DOHH2 (cell line): ENCODE results near the gene SPIRE2.

Source experiments
- H3F3A ChIP-seq: fragments of 200-600 bp; sonication (generic), shearing (Covaris generic); 2 replicates; pipeline ENCODE4 v1.6.0; 2016; ENCODE audit warnings: antibody characterized with exemption, mild to moderate bottlenecking; ENCODE audit not compliant: control insufficient read depth, insufficient read depth
- H3K27ac ChIP-seq: fragments of 200-600 bp; sonication (generic); 2 replicates; pipeline ENCODE4 v1.5.1; 2014; ENCODE audit warnings: low read depth, mild to moderate bottlenecking, low read length, moderate library complexity
- H3K27me3 ChIP-seq: fragments of 200-600 bp; sonication (generic); 2 replicates; pipeline ENCODE4 v1.6.1; 2014; ENCODE audit warnings: mild to moderate bottlenecking, low read length, mixed read lengths; ENCODE audit not compliant: control insufficient read depth
- H3K36me3 ChIP-seq: fragments of 200-600 bp; sonication (generic); 2 replicates; pipeline ENCODE4 v1.6.1; 2014; ENCODE audit warnings: mild to moderate bottlenecking, low read length, moderate library complexity, mixed read lengths; ENCODE audit not compliant: control insufficient read depth
- H3K4me1 ChIP-seq: fragments of 200-600 bp; sonication (generic); 2 replicates; pipeline ENCODE4 v1.6.1; 2014; ENCODE audit warnings: mild to moderate bottlenecking, low read length, mixed read lengths; ENCODE audit not compliant: control insufficient read depth
- H3K4me2 ChIP-seq: fragments of 200-600 bp; sonication (generic); 2 replicates; pipeline ENCODE4 v1.6.0; 2014; ENCODE audit warnings: mild to moderate bottlenecking, low read length, moderate library complexity
- H3K4me3 ChIP-seq: fragments of 200-600 bp; sonication (generic); 2 replicates; pipeline ENCODE4 v1.5.1; 2014; ENCODE audit warnings: mild to moderate bottlenecking, low read length, mixed read lengths
- H3K79me2 ChIP-seq: fragments of 200-600 bp; sonication (generic); 2 replicates; pipeline ENCODE4 v1.6.1; 2014; ENCODE audit warnings: mild to moderate bottlenecking, low read length, mixed read lengths; ENCODE audit not compliant: control insufficient read depth
- H3K9me2 ChIP-seq: fragments of 200-600 bp; sonication (generic); replicated peaks from 2 replicates; pipeline ENCODE4 v1.6.1; 2014; ENCODE audit warnings: mild to moderate bottlenecking, low read length, mixed read lengths; ENCODE audit not compliant: control insufficient read depth
- H3K9me3 ChIP-seq: fragments of 200-600 bp; sonication (generic); 2 replicates; pipeline ENCODE4 v1.6.1; 2014; ENCODE audit warnings: antibody characterized with exemption, low read length, mixed read lengths; ENCODE audit not compliant: control insufficient read depth, insufficient read depth
- H4K20me1 ChIP-seq: fragments of 200-600 bp; sonication (generic); 2 replicates; pipeline ENCODE4 v1.6.0; 2014; ENCODE audit warnings: low read depth, mild to moderate bottlenecking, antibody characterized with exemption, low read length, moderate library complexity; ENCODE audit not compliant: control insufficient read depth, insufficient read depth
- EZH2phosphoT487 ChIP-seq: fragments of 200-600 bp; sonication (generic); IDR thresholded peaks from 2 replicates; pipeline ENCODE4 v1.6.1; 2017; ENCODE audit warnings: borderline replicate concordance, mild to moderate bottlenecking, antibody characterized with exemption, low read length, moderate library complexity, mixed read lengths
- TF ChIP-seq, protein P1 (sequence below): fragments of 200-600 bp; sonication (generic); IDR thresholded peaks from one replicate; pipeline ENCODE4 v1.5.1; 2014; ENCODE audit warnings: antibody characterized with exemption, mild to moderate bottlenecking, low read depth, low read length; ENCODE audit not compliant: poor library complexity, severe bottlenecking

Gene SPIRE2

DNA sequence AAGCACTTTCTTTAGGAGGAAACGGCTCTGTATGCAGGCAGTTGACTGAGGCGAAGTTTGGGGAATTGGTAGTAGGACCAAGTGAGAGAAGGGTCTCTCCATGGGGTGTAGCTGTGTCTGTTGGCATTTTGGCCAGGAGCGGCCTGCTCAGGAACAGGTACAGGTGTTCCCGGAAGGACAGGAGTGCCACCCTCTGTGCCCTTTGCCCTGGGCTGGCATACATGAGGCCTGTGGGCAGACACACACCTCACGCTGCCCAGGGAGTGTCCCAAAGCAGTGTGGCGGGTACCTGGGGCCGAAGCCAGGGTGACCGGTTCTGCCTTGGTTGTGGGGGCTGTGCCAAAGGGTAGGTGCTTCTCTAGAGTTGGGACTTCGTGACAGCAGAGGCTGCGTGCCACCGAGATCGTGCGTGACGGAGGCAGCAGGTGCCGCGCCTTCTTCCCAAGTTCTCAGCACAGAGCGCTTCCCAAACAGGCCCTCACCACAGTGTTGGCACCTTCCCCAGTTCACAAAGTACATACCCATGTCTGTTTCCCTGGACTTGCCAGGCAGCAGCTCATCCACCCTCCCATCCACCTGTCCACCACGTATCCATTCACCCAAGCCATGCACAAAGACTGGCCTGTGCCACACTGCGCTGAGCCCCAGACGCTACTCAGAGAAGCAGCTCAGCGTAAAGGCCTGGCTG is 25.2 kb downstream of the SPIRE2 start:
- Histone ChIP-seq H3K9me3 (no peaks in the 10 kb centered on the region), H4K20me1 (no peaks in the 10 kb centered on the region), H3K36me3 (no peaks in the 10 kb centered on the region), H3K4me2 (no peak overlapping the region), H3K27ac (no peak overlapping the region), H3F3A (no peaks in the 10 kb centered on the region), H3K4me3 (no peak overlapping the region), H3K27me3 (no peaks in the 10 kb centered on the region), H3K79me2 (no peaks in the 10 kb centered on the region), H3K9me2 (no peaks in the 10 kb centered on the region), H3K4me1 (peaks cover 13% of the 10 kb centered on the region)
- TF ChIP-seq, protein P1, sequence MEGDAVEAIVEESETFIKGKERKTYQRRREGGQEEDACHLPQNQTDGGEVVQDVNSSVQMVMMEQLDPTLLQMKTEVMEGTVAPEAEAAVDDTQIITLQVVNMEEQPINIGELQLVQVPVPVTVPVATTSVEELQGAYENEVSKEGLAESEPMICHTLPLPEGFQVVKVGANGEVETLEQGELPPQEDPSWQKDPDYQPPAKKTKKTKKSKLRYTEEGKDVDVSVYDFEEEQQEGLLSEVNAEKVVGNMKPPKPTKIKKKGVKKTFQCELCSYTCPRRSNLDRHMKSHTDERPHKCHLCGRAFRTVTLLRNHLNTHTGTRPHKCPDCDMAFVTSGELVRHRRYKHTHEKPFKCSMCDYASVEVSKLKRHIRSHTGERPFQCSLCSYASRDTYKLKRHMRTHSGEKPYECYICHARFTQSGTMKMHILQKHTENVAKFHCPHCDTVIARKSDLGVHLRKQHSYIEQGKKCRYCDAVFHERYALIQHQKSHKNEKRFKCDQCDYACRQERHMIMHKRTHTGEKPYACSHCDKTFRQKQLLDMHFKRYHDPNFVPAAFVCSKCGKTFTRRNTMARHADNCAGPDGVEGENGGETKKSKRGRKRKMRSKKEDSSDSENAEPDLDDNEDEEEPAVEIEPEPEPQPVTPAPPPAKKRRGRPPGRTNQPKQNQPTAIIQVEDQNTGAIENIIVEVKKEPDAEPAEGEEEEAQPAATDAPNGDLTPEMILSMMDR = no peak

GRCh38 chr16:89855301-89855945 is 27.1 kb downstream of the SPIRE2 start:
- no peaks in the 10 kb centered on the region for H3K79me2 ChIP-seq
- H3K4me1 ChIP-seq = peaks cover 14% of the 10 kb centered on the region
- H3K9me3 ChIP-seq = no peaks in the 10 kb centered on the region
- H3K27ac ChIP-seq = no peak overlapping the region
- no peak overlapping the region for H3K4me2 ChIP-seq
- H3K27me3 ChIP-seq = no peaks in the 10 kb centered on the region
- H3K9me2 ChIP-seq = no peaks in the 10 kb centered on the region
- H3K4me3 ChIP-seq = no peak overlapping the region
- no peaks in the 10 kb centered on the region for H4K20me1 ChIP-seq
- TF ChIP-seq, protein P1 = no peak
- no peak for TF ChIP-seq EZH2phosphoT487
- no peaks in the 10 kb centered on the region for H3K36me3 ChIP-seq
- no peaks in the 10 kb centered on the region for H3F3A ChIP-seq

- no peaks in the 10 kb centered on the region for H3K36me3 ChIP-seq
- no peaks in the 10 kb centered on the region for H4K20me1 ChIP-seq
- H3K4me2 ChIP-seq = no peak overlapping the region
These were observed 27.7 kb downstream of the SPIRE2 start for GRCh38 chr16:89855986-89856385.

More at GRCh38 chr16:89855986-89856385, 27.7 kb downstream of the SPIRE2 start:
- no peak for TF ChIP-seq EZH2phosphoT487
- TF ChIP-seq, protein P1 = no peak
- peaks cover 19% of the 10 kb centered on the region for H3K4me1 ChIP-seq
- no peaks in the 10 kb centered on the region for H3K27me3 ChIP-seq
- no peaks in the 10 kb centered on the region for H3K9me3 ChIP-seq
- H3K79me2 ChIP-seq = no peaks in the 10 kb centered on the region
- H3K4me3 ChIP-seq = no peak overlapping the region
- no peaks in the 10 kb centered on the region for H3K9me2 ChIP-seq
- no peak overlapping the region for H3K27ac ChIP-seq
- no peaks in the 10 kb centered on the region for H3F3A ChIP-seq
